K562 (cell line): Measurements from ENCODE around the gene GRID2IP. TPM values are rescaled to one million over a fixed set of nuclear protein-coding genes. Genes with fewer than 3 reads are reported as not detected.

Source experiments
- ATAC-seq: fragments of 200-7000 bp; cut with Tn5 transposase; 3 replicates; pipeline ENCODE4 v1.9.1; 2020; ENCODE audit warnings: moderate library complexity
- BruUV-seq: library from RNA; stranded (reverse); fragments of 400-500 nt; replicated peaks from 2 replicates; lab custom pipeline; 2021; lab: Mats Ljungman, UMichigan
- CTCF ChIA-PET: fragments of 300-600 bp; formaldehyde crosslinking; extraction: SDS; loops from one replicate; lab custom pipeline; 2021; ENCODE audit warnings: low intra/inter-chr PET ratio; lab: Yijun Ruan, JAX
- POLR2A ChIA-PET: fragments of 300-600, 350-650 bp; sonication (Branson Sonifier 250); formaldehyde crosslinking; extraction: SDS; loops from one replicate; lab custom pipeline; 2021; ENCODE audit warnings: antibody characterized with exemption, inconsistent platforms; lab: Yijun Ruan, JAX
- DNase-seq, 4 experiments: peaks; one replicate each; pipeline versions ENCODE4 v3.0.0 to v3.0.0-alpha.2; 2011 to 2018; ENCODE audit warnings: low spot score in 3 of 4, mixed read lengths in 3 of 4; ENCODE audit errors: extremely low read depth in 1 of 4
- FAIRE-seq: peaks from 2 replicates; lab custom pipeline; 2011; peaks lifted over from hg19 to GRCh38; lab: Jason Lieb, UNC
- H2AFZ ChIP-seq: 2 replicates; pipeline ENCODE4 v1.6.0; 2011; ENCODE audit warnings: low read depth, low read length, control low read depth, inconsistent platforms
- H3K27ac ChIP-seq: fragments of 200-600 bp; 3 replicates; pipeline ENCODE4 v1.8.0; 2011; ENCODE audit warnings: low read depth, mild to moderate bottlenecking, control low read depth, inconsistent platforms, low read length, moderate library complexity, mixed read lengths; ENCODE audit errors: extremely low read depth
- H3K27me3 ChIP-seq, 2 experiments: fragments of 300-600 bp in 1 of 2; 2 replicates in 1 of 2; 3 replicates in 1 of 2; pipeline versions ENCODE4 v1.6.0 to v1.8.0; 2011; ENCODE audit warnings: inconsistent platforms in 2 of 2, low read length in 2 of 2, mild to moderate bottlenecking in 1 of 2, mixed read lengths in 1 of 2, moderate library complexity in 1 of 2; ENCODE audit not compliant: control insufficient read depth in 2 of 2, insufficient read depth in 2 of 2
- H3K36me3 ChIP-seq: fragments of 300-600 bp; 3 replicates; pipeline ENCODE4 v1.8.0; 2011; ENCODE audit warnings: mild to moderate bottlenecking, low read length, inconsistent platforms; ENCODE audit not compliant: control insufficient read depth, insufficient read depth
- H3K4me1 ChIP-seq, 2 experiments: fragments of 200-600 bp in 1 of 2; replicated peaks in 1 of 2; 2 replicates in 1 of 2; 3 replicates in 1 of 2; pipeline versions ENCODE4 v1.5.1 to v1.8.0; 2011; ENCODE audit warnings: inconsistent platforms in 2 of 2, low read length in 2 of 2, mild to moderate bottlenecking in 1 of 2, mixed read lengths in 1 of 2, moderate library complexity in 1 of 2; ENCODE audit not compliant: control insufficient read depth in 2 of 2, insufficient read depth in 2 of 2
- H3K4me2 ChIP-seq: 2 replicates; pipeline ENCODE4 v1.6.1; 2011; ENCODE audit warnings: low read length, control low read depth, inconsistent platforms, mixed read lengths; ENCODE audit not compliant: insufficient read depth
- H3K4me3 ChIP-seq: fragments of 200-600 bp; sonication (generic), shearing (Covaris generic); 2 replicates; pipeline ENCODE4 v1.5.1; 2016; ENCODE audit warnings: control low read depth, inconsistent platforms
- H3K79me2 ChIP-seq: fragments of 200-600 bp; 3 replicates; pipeline ENCODE4 v1.8.0; 2011; ENCODE audit warnings: low read length, inconsistent platforms; ENCODE audit not compliant: control insufficient read depth, insufficient read depth
- H3K9ac ChIP-seq, 2 experiments: 2 replicates each; pipeline versions ENCODE4 v1.6.0 to v1.6.1; 2011; ENCODE audit warnings: low read depth in 2 of 2, low read length in 2 of 2, control low read depth in 1 of 2, inconsistent platforms in 1 of 2, mild to moderate bottlenecking in 1 of 2, mixed read lengths in 1 of 2; ENCODE audit not compliant: insufficient read depth in 1 of 2
- H3K9me1 ChIP-seq: one replicate; pipeline ENCODE4 v1.6.0; 2011; ENCODE audit warnings: inconsistent platforms, mild to moderate bottlenecking, low read length, moderate library complexity; ENCODE audit not compliant: control insufficient read depth, insufficient read depth
- H3K9me3 ChIP-seq: replicated peaks from 2 replicates; pipeline ENCODE4 v1.5.1; 2011; ENCODE audit warnings: low read depth, low read length, inconsistent platforms; ENCODE audit not compliant: control insufficient read depth, insufficient read depth
- H4K20me1 ChIP-seq: replicated peaks from 2 replicates; pipeline ENCODE4 v1.6.1; 2011; ENCODE audit warnings: low read length, inconsistent platforms, mixed read lengths; ENCODE audit not compliant: control insufficient read depth, insufficient read depth
- BCL6 ChIP-seq: fragments of 250-450 bp; sonication (Bioruptor Pico); IDR thresholded peaks from 2 replicates; pipeline ENCODE4 v1.4.0; 2020
- CTCF ChIP-seq, 3 experiments: IDR thresholded peaks in 2 of 3; conservative IDR thresholded peaks in 1 of 3; 2 replicates each; pipeline ENCODE4 v1.5.1; 2011 to 2012; ENCODE audit warnings: low read length in 3 of 3, mild to moderate bottlenecking in 3 of 3, control low read depth in 2 of 3, improper control_type of control experiment in 1 of 3, inconsistent platforms in 1 of 3, low read depth in 1 of 3, mixed read lengths in 1 of 3, moderate library complexity in 1 of 3; ENCODE audit not compliant: insufficient read depth in 2 of 3
- MCM7 ChIP-seq, 2 experiments: fragments of 450-650 bp; IDR thresholded peaks; 2 replicates each; pipeline ENCODE4 v1.6.1; 2016 to 2018
- NFXL1 ChIP-seq: fragments of 450-650 bp; formaldehyde crosslinking; IDR thresholded peaks from 2 replicates; pipeline ENCODE4 v1.4.0; 2021; ENCODE audit warnings: mild to moderate bottlenecking
- POLR2G ChIP-seq: fragments of 200-400 bp; formaldehyde crosslinking; IDR thresholded peaks from 2 replicates; pipeline ENCODE4 v1.6.1; 2017; ENCODE audit warnings: low read depth, mild to moderate bottlenecking, antibody characterized with exemption, low read length, moderate library complexity
- RBFOX2 ChIP-seq: fragments of 200-400 bp; formaldehyde crosslinking; IDR thresholded peaks from 2 replicates; pipeline ENCODE4 v1.6.1; 2017; ENCODE audit warnings: low read depth, mild to moderate bottlenecking, low read length, moderate library complexity
- USF2 ChIP-seq: sonication (generic); formaldehyde crosslinking; IDR thresholded peaks from 2 replicates; pipeline ENCODE4 v1.5.0; 2020; ENCODE audit warnings: missing genetic modification reagents
- ZNF431 ChIP-seq: sonication (generic); formaldehyde crosslinking; IDR thresholded peaks from 2 replicates; pipeline ENCODE4 v1.8.0; 2022; ENCODE audit warnings: mild to moderate bottlenecking, missing genetic modification reagents
- WGBS: fragments of 100-300 bp; shearing (Covaris generic); methylation state at CpG from one replicate; pipeline ENCODE4 v1.1.6; 2016; ENCODE audit warnings: low coverage, mixed read lengths; ENCODE audit not compliant: insufficient coverage; ENCODE audit errors: missing lambda C conversion rate; 5-methylcytosine and 5-hydroxymethylcytosine counted together
- in situ Hi-C: fragments of 300-500 bp; cut with MboI; formaldehyde crosslinking; loops from 4 replicates; pipeline ENCODE4 v1.15.0; 2018; ENCODE audit warnings: inconsistent platforms, mixed read lengths
- intact Hi-C: fragments of 100-400 bp; cut with micrococcal nuclease; formaldehyde crosslinking; loops from 2 replicates; pipeline ENCODE4 v1.14.2; 2022
- polyA plus RNA-seq, 8 experiments: library from polyadenylated mRNA; depleted of rRNA in 4 of 8; stranded (reverse) in 5 of 8; unstranded in 3 of 8; fragments of >200 nt; fragmentation: Nextera tagmentation in 2 of 8; fragmentation: Illumina TruSeq in 1 of 8; extraction: Ambion mirVana in 2 of 8; extraction: Trizol in 1 of 8; gene quantifications; 2 replicates each; pipeline versions ENCODE4 v1.2.1 to v1.2.3, GENCODE V29; 2011 to 2014; ENCODE audit warnings: inconsistent platforms in 1 of 8, missing spikeins in 1 of 8
- total RNA-seq, 7 experiments: library from RNA; depleted of rRNA in 6 of 7; stranded (reverse); fragments of >200 nt in 6 of 7; fragmentation: Illumina TruSeq in 2 of 7; extraction: Trizol in 2 of 7; gene quantifications; 2 replicates each; pipeline versions ENCODE4 v1.2.1 to v1.2.3, GENCODE V29; 2011 to 2021; ENCODE audit warnings: low replicate concordance in 1 of 7
- TF ChIP-seq, protein P1 (sequence below): fragments of 250-450 bp; sonication (Bioruptor Pico); IDR thresholded peaks from 2 replicates; pipeline ENCODE4 v1.5.0; 2022; ENCODE audit warnings: mild to moderate bottlenecking

GRID2IP gene
- total and polyA plus RNA-seq, 9 of the 15 experiments (the other 6 are each of a cell fraction or from before 2014, with no cell fraction given), result not detected

DNA sequence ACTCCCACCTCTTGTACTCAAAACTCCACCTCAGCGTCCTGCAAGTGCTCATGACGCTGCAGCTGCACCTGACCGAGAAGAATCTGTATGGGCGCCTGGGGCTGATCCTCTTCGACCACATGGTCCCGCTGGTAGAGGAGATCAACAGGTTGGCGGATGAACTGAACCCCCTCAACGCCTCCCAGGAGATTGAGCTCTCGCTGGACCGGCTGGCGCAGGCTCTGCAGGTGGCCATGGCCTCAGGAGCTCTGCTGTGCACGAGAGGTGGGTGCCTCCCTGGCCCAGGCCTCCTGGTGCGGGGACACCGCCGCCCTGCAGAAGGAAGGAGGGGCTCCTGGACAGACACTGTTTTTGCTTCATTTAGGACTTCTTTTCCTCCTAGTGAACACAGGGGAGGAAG, 48.8 kb upstream of the GRID2IP start:
- ChIA-PET CTCF (no interaction called here), POLR2A (interaction anchor here (1.0 to 1.6 kb wide), 2 partner anchors 10 to 34 kb away, joined by 3 to 8 read pairs; partner anchors contain the start of gene INTS15)
- ATAC-seq (no peak), DNase-seq (no peak), FAIRE-seq (no peak)
- no peaks in the 10 kb centered on the region for H3K79me2 ChIP-seq
- H3K4me1 ChIP-seq, result 0 out of 5 replicates have a peak, but pooled peaks cover 0 to 2% of the 10 kb centered on the region in 2 experiments
- no peak overlapping the region for H3K27ac ChIP-seq
- H4K20me1 ChIP-seq, result no peaks in the 10 kb centered on the region
- H3K9ac ChIP-seq, result no peak overlapping the region
- no peak overlapping the region for H3K4me3 ChIP-seq
- H3K9me1 ChIP-seq, result no peaks in the 10 kb centered on the region
- H3K27me3 ChIP-seq, result no peaks in the 10 kb centered on the region
- H3K36me3 ChIP-seq, result peaks cover 72% of the 10 kb centered on the region; the same call in 2 of the 3 replicates
- no peaks in the 10 kb centered on the region for H3K9me3 ChIP-seq
- WGBS, result 95% methylated on average over 15 of the region's 15 CpGs
- in situ Hi-C loops, result no loop called here
- no peak overlapping the region for H3K4me2 ChIP-seq
- TF ChIP-seq POLR2G (peak; percentile 44; the same call in 1 of the 2 replicates), NFXL1 (CRISPR knock-in tag) (no peak), RBFOX2 (peak; percentile 24; the same call in 1 of the 2 replicates)
- intact Hi-C loops, result no loop called here
- no peak overlapping the region for H2AFZ ChIP-seq
- no TSS peak for BruUV-seq

- Histone ChIP-seq H3K27ac (peak overlapping the region; percentile 80; the same call in 2 of the 3 replicates), H3K9me3 (no peaks in the 10 kb centered on the region), H3K36me3 (peaks cover 64% of the 10 kb centered on the region), H3K9ac (peak overlapping the region; percentile 76 to 99; a peak in 3 of 4 replicates), H3K79me2 (peaks cover 16% of the 10 kb centered on the region), H3K4me2 (peak overlapping the region; percentile 96), H4K20me1 (no peaks in the 10 kb centered on the region), H3K4me3 (peak overlapping the region; percentile 98), H3K9me1 (peaks cover 5% of the 10 kb centered on the region), H3K27me3 (no peaks in the 10 kb centered on the region), H3K4me1 (peaks cover 7 to 16% of the 10 kb centered on the region in 2 experiments), H2AFZ (peak overlapping the region; percentile 97; the same call in 1 of the 2 replicates)
- POLR2A ChIA-PET, result interaction anchor here (0.5 to 1.6 kb wide), 4 partner anchors 10 to 31 kb away, joined by 3 to 8 read pairs (median 4); no protein-coding TSS in a partner anchor
- intact Hi-C loops (no loop called here), in situ Hi-C loops (no loop called here)
- WGBS, result 12% methylated on average over 9 of the region's 10 CpGs
- DNase-seq (peak in 1 of 4 experiments; percentile 59), FAIRE-seq (peak; percentile 76), ATAC-seq (peak; percentile 73)
- BruUV-seq, result TSS peak; percentile 32
- CTCF ChIA-PET, result no interaction called here
- TF ChIP-seq ZNF431 (no peak), MCM7 (IDR thresholded peaks at IDR 0.05) (no peak), BCL6 (CRISPR knock-in tag) (no peak), CTCF (IDR thresholded peaks at IDR 0.05 in 2 of 3, conservative IDR thresholded peaks at IDR 0.05 in 1 of 3; ENCODE audit: insufficient read depth in 2 of 3, low read depth in 1 of 3, low read length in 3 of 3) (peak in 1 of 3 experiments; percentile 25; a peak in 1 of 6 replicates), USF2 (CRISPR knock-in tag) (no peak)
- TF ChIP-seq, protein P1, sequence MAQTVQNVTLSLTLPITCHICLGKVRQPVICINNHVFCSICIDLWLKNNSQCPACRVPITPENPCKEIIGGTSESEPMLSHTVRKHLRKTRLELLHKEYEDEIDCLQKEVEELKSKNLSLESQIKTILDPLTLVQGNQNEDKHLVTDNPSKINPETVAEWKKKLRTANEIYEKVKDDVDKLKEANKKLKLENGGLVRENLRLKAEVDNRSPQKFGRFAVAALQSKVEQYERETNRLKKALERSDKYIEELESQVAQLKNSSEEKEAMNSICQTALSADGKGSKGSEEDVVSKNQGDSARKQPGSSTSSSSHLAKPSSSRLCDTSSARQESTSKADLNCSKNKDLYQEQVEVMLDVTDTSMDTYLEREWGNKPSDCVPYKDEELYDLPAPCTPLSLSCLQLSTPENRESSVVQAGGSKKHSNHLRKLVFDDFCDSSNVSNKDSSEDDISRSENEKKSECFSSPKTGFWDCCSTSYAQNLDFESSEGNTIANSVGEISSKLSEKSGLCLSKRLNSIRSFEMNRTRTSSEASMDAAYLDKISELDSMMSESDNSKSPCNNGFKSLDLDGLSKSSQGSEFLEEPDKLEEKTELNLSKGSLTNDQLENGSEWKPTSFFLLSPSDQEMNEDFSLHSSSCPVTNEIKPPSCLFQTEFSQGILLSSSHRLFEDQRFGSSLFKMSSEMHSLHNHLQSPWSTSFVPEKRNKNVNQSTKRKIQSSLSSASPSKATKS (CRISPR knock-in tag), result no peak
These were observed 39.4 kb upstream of the GRID2IP start for GRCh38 chr7:6590645-6591110.
